SKM-1 treated with dmso at 0.1 percent for 144 hours (cell line): ENCODE measurements around the gene SEMA3F.

Experiments
- DNase-seq: peaks from one replicate; lab custom pipeline; 2025; ENCODE audit not compliant: unreplicated experiment; lab: John Stamatoyannopoulos, UW

The SEMA3F gene

GRCh38 chr3:50230104-50230793, 75.1 kb downstream of the SEMA3F start:
- peak; percentile 30 for DNase-seq

DNA sequence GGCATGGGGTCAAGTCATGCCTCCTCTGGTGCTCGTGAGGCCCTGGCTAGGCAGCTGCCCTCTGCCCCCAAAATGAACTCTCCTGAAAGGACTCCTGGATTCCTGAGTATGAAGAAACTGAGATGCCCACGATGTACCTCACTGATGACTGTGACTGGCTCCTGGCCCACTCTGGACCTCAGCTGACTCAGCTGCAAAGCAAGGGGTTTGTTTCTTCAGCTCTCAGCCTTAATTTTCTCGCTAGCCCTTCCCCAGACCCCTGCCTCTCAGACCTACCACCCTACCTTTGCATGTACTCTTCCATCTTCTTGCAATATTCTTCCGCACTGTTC, 75.6 kb downstream of the SEMA3F start:
- no peak for DNase-seq

GRCh38 chr3:50231581-50231980, 76.5 kb downstream of the SEMA3F start:
- DNase-seq, result no peak

DNA sequence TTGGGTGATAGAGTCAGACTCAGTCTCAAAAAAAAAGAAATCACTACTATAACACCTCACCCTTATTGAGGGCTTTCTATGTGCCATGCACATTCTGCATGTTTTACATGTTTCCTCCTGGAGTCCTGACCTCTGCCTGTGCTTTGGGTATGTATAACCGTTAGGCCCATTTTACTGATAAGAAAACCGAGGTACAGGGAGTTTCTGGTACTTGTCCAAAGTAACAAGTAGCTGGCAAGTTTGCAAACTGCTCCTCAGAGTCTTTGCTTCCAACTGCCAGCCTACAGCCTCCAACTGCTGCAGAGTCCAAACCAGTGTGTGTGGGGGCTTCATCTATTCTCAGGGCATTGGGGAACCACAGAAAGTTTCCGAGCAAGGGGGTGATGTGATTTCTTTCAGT, 77.2 kb downstream of the SEMA3F start:
- no peak for DNase-seq

- no peak for DNase-seq
Observed at GRCh38 chr3:50233176-50233575, 78.1 kb downstream of the SEMA3F start.

DNA sequence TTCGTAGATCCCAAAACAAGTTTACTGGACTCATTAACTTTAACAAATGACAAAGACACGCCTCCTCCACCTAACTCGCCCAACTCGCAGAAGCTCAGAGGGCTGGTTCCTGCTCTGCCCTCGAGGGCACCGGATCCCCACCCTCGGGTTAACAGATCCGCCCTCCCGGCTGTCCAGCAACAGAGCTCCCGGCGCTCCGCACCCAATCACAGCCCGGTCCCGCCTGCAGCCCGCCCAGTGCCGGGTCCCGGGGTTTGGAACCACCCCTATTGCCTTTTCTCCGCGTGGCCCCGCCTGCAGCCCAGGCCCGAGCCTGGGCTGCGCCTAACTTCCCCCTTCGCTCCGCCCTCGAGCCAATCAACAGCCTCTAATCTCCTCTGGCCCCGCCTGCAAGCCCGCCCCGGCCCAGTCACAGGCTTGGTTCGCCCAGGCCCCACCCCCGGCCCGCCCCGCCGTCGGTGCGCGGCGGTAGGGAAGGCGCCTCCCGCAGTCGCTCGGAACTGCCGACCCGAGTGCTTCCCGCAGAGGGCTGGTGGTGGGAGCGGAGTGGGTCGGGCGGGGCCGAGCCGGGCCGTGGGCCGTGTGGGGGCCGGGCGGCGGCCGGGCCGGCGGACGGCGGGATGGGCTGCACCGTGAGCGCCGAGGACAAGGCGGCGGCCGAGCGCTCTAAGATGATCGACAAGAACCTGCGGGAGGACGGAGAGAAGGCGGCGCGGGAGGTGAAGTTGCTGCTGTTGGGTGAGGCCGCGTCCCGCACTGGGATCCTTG, 80.8 kb downstream of the SEMA3F start, which contains the start of gene GNAI2:
Gene GNAI2, plus strand, starts transcription at position 489 of the 768 bp plus-strand sequence. Its CDS starts 132 bp downstream, at position 621.
- peak; percentile 99 for DNase-seq

- DNase-seq, result no peak
Observed at GRCh38 chr3:50236484-50237132, 81.5 kb downstream of the SEMA3F start.

GRCh38 chr3:50237133-50237651, 82.1 kb downstream of the SEMA3F start:
- DNase-seq, result no peak

DNA sequence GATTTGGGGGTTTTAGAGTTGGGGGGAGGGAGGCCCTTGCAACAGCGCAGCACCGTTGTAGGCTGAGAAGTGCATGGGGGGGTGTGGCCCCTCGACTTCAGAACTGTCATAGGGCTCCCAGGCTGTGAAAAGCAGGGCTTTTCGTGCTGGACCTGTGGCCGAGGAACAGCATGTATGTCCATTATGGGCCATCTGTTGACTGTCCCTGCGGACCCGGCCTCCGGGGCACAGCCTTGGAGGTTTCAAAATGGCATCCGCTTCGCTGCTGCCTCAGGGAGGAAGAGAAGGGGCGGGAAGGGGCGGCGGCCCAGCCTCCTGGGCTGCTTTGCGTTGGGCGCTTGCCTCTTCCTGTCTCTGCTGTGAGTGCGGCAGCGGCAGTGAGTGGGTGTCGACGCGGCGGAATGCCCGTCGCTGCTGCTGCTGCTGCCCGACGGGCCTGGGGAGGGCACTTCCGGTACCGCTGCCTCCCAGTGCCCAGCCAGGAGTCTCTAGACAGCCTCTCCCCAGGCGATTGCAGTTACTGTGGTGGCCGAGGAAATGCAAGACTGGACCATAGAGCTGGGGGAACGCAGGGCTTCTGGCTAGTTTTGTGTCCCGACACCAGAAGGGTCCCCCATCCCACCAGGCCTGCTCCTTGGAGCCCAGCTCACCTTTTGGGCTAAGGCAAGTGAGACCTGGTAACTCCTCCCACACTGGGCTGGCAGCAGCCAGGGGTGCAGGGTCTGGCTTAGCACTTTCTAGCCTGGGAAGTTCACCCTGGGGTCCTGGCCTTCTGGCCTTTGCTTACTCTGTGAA, 82.8 kb downstream of the SEMA3F start:
- DNase-seq, result peak; percentile 79

DNA sequence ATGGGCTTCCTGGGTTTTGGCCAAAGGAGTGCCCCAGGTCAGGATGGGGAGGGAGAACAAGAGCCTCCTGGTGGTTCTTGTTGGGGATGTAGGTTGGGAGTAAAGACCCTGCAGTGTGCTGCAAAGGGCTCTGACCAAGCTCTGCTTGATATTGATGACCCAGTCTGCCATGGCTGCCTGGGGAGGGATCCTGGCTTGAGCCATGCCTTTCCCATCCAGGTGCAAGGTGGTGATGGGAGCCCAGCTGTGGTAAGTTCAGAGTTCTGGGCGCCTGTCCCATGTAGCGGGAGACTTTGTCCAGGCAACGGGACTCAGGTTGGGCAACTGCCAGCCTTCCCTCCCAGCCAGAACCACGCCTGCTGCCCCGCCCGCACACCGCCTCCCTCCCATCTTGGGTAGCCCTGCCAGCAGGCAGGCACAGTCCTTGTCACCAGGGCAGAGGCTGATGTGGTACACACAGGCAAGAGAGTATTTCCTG, 83.5 kb downstream of the SEMA3F start:
- DNase-seq, result no peak
